Measurements from ENCODE around the gene CTNND2. TPM values are rescaled to one million over a fixed set of nuclear protein-coding genes. Genes with fewer than 3 reads are reported as not detected.

Gene CTNND2
- total RNA-seq, 1 experiment from 2014 or later = not detected

GRCh38 chr5:11038772-11039171, 865.5 kb downstream of the CTNND2 start:
- no peak for TF ChIP-seq CTCF (IDR thresholded peaks at IDR 0.05; ENCODE audit: unreplicated experiment)
- no peaks in the 10 kb centered on the region for H3K36me3 Mint-ChIP-seq (ENCODE audit: insufficient read depth, unreplicated experiment)
- no TSS peak for BruUV-seq (replicated peaks)
- intact Hi-C loops (cut with micrococcal nuclease) = no loop called here
- POLR2A ChIA-PET = interaction anchor here (0.6 to 0.9 kb wide), 2 partner anchors 9 to 360 kb away, joined by 3 read pairs; no protein-coding TSS in a partner anchor
- no peaks in the 10 kb centered on the region for H3K4me1 Mint-ChIP-seq (ENCODE audit: insufficient read depth, unreplicated experiment)
- DNase-seq (ENCODE audit: unreplicated experiment) = no peak
- H3K9me3 Mint-ChIP-seq (ENCODE audit: unreplicated experiment) = no peaks in the 10 kb centered on the region
- H3K27ac Mint-ChIP-seq (ENCODE audit: low read depth, unreplicated experiment) = no peak overlapping the region
- H3K27me3 Mint-ChIP-seq (ENCODE audit: insufficient read depth, unreplicated experiment) = peaks cover 43% of the 10 kb centered on the region
- H3K4me3 Mint-ChIP-seq (ENCODE audit: unreplicated experiment) = no peak overlapping the region
- CTCF ChIA-PET = interaction anchor here (0.6 kb wide), 1 partner anchor 986 kb away, joined by 3 read pairs; no protein-coding TSS in a partner anchor

- ChIA-PET CTCF (interaction anchor here (0.6 kb wide), 1 partner anchor 987 kb away, joined by 3 read pairs; no protein-coding TSS in a partner anchor), POLR2A (interaction anchor here (0.9 kb wide), 1 partner anchor 8 kb away, joined by 3 read pairs; no protein-coding TSS in a partner anchor)
Observed at GRCh38 chr5:11037941-11038340, 866.3 kb downstream of the CTNND2 start.

GRCh38 chr5:11037080-11037479, 867.2 kb downstream of the CTNND2 start:
- Mint-ChIP-seq H3K27ac (ENCODE audit: low read depth, unreplicated experiment) (no peak overlapping the region), H3K27me3 (ENCODE audit: insufficient read depth, unreplicated experiment) (peaks cover 28% of the 10 kb centered on the region), H3K4me3 (ENCODE audit: unreplicated experiment) (no peak overlapping the region), H3K36me3 (ENCODE audit: insufficient read depth, unreplicated experiment) (no peaks in the 10 kb centered on the region), H3K4me1 (ENCODE audit: insufficient read depth, unreplicated experiment) (no peaks in the 10 kb centered on the region), H3K9me3 (ENCODE audit: unreplicated experiment) (no peaks in the 10 kb centered on the region)
- no peak for TF ChIP-seq CTCF (IDR thresholded peaks at IDR 0.05; ENCODE audit: unreplicated experiment)
- intact Hi-C loops (cut with micrococcal nuclease) = no loop called here
- ChIA-PET POLR2A (interaction anchor here (0.6 kb wide), 1 partner anchor 115 kb away, joined by 3 read pairs; no protein-coding TSS in a partner anchor), CTCF (no interaction called here)
- no TSS peak for BruUV-seq (replicated peaks)
- no peak for DNase-seq (ENCODE audit: unreplicated experiment)

More at GRCh38 chr5:11037941-11038340, 866.3 kb downstream of the CTNND2 start:
- no peak overlapping the region for H3K4me3 Mint-ChIP-seq (ENCODE audit: unreplicated experiment)
- H3K9me3 Mint-ChIP-seq (ENCODE audit: unreplicated experiment) = no peaks in the 10 kb centered on the region
- intact Hi-C loops (cut with micrococcal nuclease) = no loop called here
- no peak for DNase-seq (ENCODE audit: unreplicated experiment)
- no peaks in the 10 kb centered on the region for H3K4me1 Mint-ChIP-seq (ENCODE audit: insufficient read depth, unreplicated experiment)
- no peak for TF ChIP-seq CTCF (IDR thresholded peaks at IDR 0.05; ENCODE audit: unreplicated experiment)
- peaks cover 35% of the 10 kb centered on the region for H3K27me3 Mint-ChIP-seq (ENCODE audit: insufficient read depth, unreplicated experiment)
- H3K27ac Mint-ChIP-seq (ENCODE audit: low read depth, unreplicated experiment) = no peak overlapping the region
- no TSS peak for BruUV-seq (replicated peaks)
- no peaks in the 10 kb centered on the region for H3K36me3 Mint-ChIP-seq (ENCODE audit: insufficient read depth, unreplicated experiment)

GRCh38 chr5:11030671-11031070, 873.6 kb downstream of the CTNND2 start:
- intact Hi-C loops (cut with micrococcal nuclease) = no loop called here
- no peaks in the 10 kb centered on the region for H3K27me3 Mint-ChIP-seq (ENCODE audit: insufficient read depth, unreplicated experiment)
- H3K27ac Mint-ChIP-seq (ENCODE audit: low read depth, unreplicated experiment) = no peak overlapping the region
- CTCF ChIA-PET = interaction anchor here (0.6 to 0.8 kb wide), 2 partner anchors 43 to 474 kb away, joined by 3 read pairs; no protein-coding TSS in a partner anchor
- no peaks in the 10 kb centered on the region for H3K36me3 Mint-ChIP-seq (ENCODE audit: insufficient read depth, unreplicated experiment)
- BruUV-seq (replicated peaks) = no TSS peak
- no peaks in the 10 kb centered on the region for H3K4me1 Mint-ChIP-seq (ENCODE audit: insufficient read depth, unreplicated experiment)
- peaks cover 12% of the 10 kb centered on the region for H3K9me3 Mint-ChIP-seq (ENCODE audit: unreplicated experiment)
- TF ChIP-seq CTCF (IDR thresholded peaks at IDR 0.05; ENCODE audit: unreplicated experiment) = no peak
- POLR2A ChIA-PET = no interaction called here
- H3K4me3 Mint-ChIP-seq (ENCODE audit: unreplicated experiment) = no peak overlapping the region
- no peak for DNase-seq (ENCODE audit: unreplicated experiment)

Data from MCF 10A (cell line).